ENCODE results near the gene C17orf113. TPM values are rescaled to one million over a fixed set of nuclear protein-coding genes. Genes with fewer than 3 reads are reported as not detected.

Gene C17orf113
- total and polyA plus RNA-seq, 2 of the 13 experiments (the other 11 are each of a cell fraction or from before 2014, with no cell fraction given), result 0.87 to 1.1 TPM

DNA sequence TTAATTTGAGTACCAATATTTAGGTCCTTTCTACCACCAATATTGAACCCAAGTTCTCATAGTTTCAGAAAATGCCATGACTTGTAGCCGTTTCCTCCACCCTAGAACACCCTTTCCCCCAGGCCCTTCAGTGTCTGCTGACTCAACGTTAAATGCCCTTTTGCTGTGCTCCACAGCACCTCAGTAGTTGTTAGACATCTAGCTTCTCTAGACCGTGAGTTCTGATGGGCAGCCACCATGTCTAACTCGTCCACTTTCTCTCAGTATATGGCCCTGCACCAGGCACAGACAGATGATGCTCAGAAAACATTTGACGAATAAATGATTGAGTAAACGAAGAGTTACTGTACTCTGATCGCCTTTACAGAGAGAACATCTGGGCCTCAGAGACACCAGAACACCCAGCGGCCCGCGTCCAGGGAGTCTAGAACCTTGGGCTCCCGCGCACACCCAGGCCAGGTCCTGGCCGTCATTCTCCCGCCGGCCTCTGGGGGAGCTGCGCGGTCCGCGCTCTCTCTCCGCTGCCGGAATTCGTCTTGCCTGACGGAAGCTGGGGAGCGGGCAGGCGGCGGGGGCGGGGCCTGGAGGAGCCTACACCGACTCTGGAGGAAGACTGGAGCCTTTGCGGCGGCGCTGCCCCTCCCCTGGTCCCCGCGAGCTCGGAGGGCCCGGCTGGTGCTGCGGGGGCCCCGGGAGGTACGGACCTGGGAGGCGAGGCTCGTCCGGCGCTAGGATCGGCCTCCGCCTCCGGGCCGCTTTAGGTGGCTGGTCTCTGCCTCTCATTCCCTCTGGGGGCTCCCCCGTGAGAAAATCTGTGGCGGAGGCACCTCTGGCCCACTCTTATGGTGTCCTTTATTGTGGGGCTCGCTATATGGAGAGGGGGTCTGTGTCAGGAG lies 30.6 kb downstream of the C17orf113 start, which contains the start of gene NKIRAS2 (continued):
- TF ChIP-seq, protein P1, sequence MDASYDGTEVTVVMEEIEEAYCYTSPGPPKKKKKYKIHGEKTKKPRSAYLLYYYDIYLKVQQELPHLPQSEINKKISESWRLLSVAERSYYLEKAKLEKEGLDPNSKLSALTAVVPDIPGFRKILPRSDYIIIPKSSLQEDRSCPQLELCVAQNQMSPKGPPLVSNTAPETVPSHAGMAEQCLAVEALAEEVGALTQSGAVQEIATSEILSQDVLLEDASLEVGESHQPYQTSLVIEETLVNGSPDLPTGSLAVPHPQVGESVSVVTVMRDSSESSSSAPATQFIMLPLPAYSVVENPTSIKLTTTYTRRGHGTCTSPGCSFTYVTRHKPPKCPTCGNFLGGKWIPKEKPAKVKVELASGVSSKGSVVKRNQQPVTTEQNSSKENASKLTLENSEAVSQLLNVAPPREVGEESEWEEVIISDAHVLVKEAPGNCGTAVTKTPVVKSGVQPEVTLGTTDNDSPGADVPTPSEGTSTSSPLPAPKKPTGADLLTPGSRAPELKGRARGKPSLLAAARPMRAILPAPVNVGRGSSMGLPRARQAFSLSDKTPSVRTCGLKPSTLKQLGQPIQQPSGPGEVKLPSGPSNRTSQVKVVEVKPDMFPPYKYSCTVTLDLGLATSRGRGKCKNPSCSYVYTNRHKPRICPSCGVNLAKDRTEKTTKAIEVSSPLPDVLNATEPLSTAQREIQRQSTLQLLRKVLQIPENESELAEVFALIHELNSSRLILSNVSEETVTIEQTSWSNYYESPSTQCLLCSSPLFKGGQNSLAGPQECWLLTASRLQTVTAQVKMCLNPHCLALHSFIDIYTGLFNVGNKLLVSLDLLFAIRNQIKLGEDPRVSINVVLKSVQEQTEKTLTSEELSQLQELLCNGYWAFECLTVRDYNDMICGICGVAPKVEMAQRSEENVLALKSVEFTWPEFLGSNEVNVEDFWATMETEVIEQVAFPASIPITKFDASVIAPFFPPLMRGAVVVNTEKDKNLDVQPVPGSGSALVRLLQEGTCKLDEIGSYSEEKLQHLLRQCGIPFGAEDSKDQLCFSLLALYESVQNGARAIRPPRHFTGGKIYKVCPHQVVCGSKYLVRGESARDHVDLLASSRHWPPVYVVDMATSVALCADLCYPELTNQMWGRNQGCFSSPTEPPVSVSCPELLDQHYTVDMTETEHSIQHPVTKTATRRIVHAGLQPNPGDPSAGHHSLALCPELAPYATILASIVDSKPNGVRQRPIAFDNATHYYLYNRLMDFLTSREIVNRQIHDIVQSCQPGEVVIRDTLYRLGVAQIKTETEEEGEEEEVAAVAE (CRISPR knock-in tag; IDR thresholded peaks at IDR 0.05; ENCODE audit: borderline replicate concordance), result peak; percentile 93; the same call in 1 of the 2 replicates
- TF ChIP-seq ZNF205 (CRISPR knock-in tag; IDR thresholded peaks at IDR 0.05), result peak; percentile 79
- TF ChIP-seq SAFB2 (CRISPR knock-in tag; IDR thresholded peaks at IDR 0.05; ENCODE audit: borderline replicate concordance, low read depth), result peak; percentile 97
- TF ChIP-seq, protein P2, sequence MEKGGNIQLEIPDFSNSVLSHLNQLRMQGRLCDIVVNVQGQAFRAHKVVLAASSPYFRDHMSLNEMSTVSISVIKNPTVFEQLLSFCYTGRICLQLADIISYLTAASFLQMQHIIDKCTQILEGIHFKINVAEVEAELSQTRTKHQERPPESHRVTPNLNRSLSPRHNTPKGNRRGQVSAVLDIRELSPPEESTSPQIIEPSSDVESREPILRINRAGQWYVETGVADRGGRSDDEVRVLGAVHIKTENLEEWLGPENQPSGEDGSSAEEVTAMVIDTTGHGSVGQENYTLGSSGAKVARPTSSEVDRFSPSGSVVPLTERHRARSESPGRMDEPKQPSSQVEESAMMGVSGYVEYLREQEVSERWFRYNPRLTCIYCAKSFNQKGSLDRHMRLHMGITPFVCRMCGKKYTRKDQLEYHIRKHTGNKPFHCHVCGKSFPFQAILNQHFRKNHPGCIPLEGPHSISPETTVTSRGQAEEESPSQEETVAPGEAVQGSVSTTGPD (CRISPR knock-in tag; IDR thresholded peaks at IDR 0.05), result no peak
- TF ChIP-seq, protein P3, sequence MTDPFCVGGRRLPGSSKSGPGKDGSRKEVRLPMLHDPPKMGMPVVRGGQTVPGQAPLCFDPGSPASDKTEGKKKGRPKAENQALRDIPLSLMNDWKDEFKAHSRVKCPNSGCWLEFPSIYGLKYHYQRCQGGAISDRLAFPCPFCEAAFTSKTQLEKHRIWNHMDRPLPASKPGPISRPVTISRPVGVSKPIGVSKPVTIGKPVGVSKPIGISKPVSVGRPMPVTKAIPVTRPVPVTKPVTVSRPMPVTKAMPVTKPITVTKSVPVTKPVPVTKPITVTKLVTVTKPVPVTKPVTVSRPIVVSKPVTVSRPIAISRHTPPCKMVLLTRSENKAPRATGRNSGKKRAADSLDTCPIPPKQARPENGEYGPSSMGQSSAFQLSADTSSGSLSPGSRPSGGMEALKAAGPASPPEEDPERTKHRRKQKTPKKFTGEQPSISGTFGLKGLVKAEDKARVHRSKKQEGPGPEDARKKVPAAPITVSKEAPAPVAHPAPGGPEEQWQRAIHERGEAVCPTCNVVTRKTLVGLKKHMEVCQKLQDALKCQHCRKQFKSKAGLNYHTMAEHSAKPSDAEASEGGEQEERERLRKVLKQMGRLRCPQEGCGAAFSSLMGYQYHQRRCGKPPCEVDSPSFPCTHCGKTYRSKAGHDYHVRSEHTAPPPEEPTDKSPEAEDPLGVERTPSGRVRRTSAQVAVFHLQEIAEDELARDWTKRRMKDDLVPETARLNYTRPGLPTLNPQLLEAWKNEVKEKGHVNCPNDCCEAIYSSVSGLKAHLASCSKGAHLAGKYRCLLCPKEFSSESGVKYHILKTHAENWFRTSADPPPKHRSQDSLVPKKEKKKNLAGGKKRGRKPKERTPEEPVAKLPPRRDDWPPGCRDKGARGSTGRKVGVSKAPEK (CRISPR knock-in tag; IDR thresholded peaks at IDR 0.05; ENCODE audit: borderline replicate concordance), result 0 out of 2 replicates have a peak, but pooled peaks have one; percentile 54
- TF ChIP-seq, protein P4, sequence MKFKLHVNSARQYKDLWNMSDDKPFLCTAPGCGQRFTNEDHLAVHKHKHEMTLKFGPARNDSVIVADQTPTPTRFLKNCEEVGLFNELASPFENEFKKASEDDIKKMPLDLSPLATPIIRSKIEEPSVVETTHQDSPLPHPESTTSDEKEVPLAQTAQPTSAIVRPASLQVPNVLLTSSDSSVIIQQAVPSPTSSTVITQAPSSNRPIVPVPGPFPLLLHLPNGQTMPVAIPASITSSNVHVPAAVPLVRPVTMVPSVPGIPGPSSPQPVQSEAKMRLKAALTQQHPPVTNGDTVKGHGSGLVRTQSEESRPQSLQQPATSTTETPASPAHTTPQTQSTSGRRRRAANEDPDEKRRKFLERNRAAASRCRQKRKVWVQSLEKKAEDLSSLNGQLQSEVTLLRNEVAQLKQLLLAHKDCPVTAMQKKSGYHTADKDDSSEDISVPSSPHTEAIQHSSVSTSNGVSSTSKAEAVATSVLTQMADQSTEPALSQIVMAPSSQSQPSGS (CRISPR knock-in tag; IDR thresholded peaks at IDR 0.05), result peak; percentile 78; the same call in 1 of the 2 replicates
- TF ChIP-seq, protein P5, sequence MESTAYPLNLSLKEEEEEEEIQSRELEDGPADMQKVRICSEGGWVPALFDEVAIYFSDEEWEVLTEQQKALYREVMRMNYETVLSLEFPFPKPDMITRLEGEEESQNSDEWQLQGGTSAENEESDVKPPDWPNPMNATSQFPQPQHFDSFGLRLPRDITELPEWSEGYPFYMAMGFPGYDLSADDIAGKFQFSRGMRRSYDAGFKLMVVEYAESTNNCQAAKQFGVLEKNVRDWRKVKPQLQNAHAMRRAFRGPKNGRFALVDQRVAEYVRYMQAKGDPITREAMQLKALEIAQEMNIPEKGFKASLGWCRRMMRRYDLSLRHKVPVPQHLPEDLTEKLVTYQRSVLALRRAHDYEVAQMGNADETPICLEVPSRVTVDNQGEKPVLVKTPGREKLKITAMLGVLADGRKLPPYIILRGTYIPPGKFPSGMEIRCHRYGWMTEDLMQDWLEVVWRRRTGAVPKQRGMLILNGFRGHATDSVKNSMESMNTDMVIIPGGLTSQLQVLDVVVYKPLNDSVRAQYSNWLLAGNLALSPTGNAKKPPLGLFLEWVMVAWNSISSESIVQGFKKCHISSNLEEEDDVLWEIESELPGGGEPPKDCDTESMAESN (CRISPR knock-in tag; conservative IDR thresholded peaks at IDR 0.05), result peak; percentile 79; the same call in 1 of the 2 replicates
- no peak for TF ChIP-seq ARID2 (CRISPR knock-in tag; IDR thresholded peaks at IDR 0.05; ENCODE audit: borderline replicate concordance)
- TF ChIP-seq ZFP36L1 (CRISPR knock-in tag; IDR thresholded peaks at IDR 0.05), result no peak
- TF ChIP-seq KDM5A (IDR thresholded peaks at IDR 0.05; ENCODE audit: borderline replicate concordance, low read length), result peak; percentile 92
- 0 out of 2 replicates have a peak, but pooled peaks have one; percentile 55 for TF ChIP-seq SMAD1 (CRISPR knock-in tag; IDR thresholded peaks at IDR 0.05; ENCODE audit: borderline replicate concordance, low read depth)
- TF ChIP-seq, protein P6, sequence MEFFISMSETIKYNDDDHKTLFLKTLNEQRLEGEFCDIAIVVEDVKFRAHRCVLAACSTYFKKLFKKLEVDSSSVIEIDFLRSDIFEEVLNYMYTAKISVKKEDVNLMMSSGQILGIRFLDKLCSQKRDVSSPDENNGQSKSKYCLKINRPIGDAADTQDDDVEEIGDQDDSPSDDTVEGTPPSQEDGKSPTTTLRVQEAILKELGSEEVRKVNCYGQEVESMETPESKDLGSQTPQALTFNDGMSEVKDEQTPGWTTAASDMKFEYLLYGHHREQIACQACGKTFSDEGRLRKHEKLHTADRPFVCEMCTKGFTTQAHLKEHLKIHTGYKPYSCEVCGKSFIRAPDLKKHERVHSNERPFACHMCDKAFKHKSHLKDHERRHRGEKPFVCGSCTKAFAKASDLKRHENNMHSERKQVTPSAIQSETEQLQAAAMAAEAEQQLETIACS (CRISPR knock-in tag; IDR thresholded peaks at IDR 0.05), result no peak
- peak; percentile 67 for TF ChIP-seq RXRB (CRISPR knock-in tag; IDR thresholded peaks at IDR 0.05; ENCODE audit: borderline replicate concordance)

All from HepG2 (cell line).